Measurements from ENCODE around the gene RGS3.

RGS3 gene

GRCh38 chr9:113492343-113493202 is 29.0 kb downstream of the RGS3 start:
- no peak for DNase-seq

- DNase-seq: no peak
These were observed 29.6 kb downstream of the RGS3 start for GRCh38 chr9:113493203-113493520.

- no peak for DNase-seq
These were observed 32.0 kb downstream of the RGS3 start for GRCh38 chr9:113495526-113495925.

- DNase-seq: no peak
These were observed 33.5 kb downstream of the RGS3 start for GRCh38 chr9:113497051-113497450.

- no peak for DNase-seq
These were observed 35.8 kb downstream of the RGS3 start for GRCh38 chr9:113499153-113499875.

GRCh38 chr9:113499876-113500497 is 36.5 kb downstream of the RGS3 start:
- no peak for DNase-seq

GRCh38 chr9:113501129-113501686 is 37.7 kb downstream of the RGS3 start:
- DNase-seq: no peak

GRCh38 chr9:113501852-113502251 is 38.3 kb downstream of the RGS3 start:
- DNase-seq: no peak

GRCh38 chr9:113502427-113503034 is 39.0 kb downstream of the RGS3 start:
- no peak for DNase-seq

- DNase-seq: no peak
These were observed 39.6 kb downstream of the RGS3 start for GRCh38 chr9:113503131-113503541.

GRCh38 chr9:113503613-113504211 is 40.2 kb downstream of the RGS3 start:
- DNase-seq: no peak

- DNase-seq: no peak
These were observed 41.4 kb downstream of the RGS3 start for GRCh38 chr9:113504725-113505590.

- DNase-seq: no peak
These were observed 42.6 kb downstream of the RGS3 start for GRCh38 chr9:113506090-113506589.

- DNase-seq: no peak
These were observed 43.7 kb downstream of the RGS3 start for GRCh38 chr9:113507256-113507655.

GRCh38 chr9:113508111-113508749 is 44.7 kb downstream of the RGS3 start:
- no peak for DNase-seq

GRCh38 chr9:113509463-113509862 is 45.9 kb downstream of the RGS3 start:
- no peak for DNase-seq

- DNase-seq: no peak
These were observed 47.6 kb downstream of the RGS3 start for GRCh38 chr9:113511047-113511521.

- DNase-seq: no peak
These were observed 48.6 kb downstream of the RGS3 start for GRCh38 chr9:113511856-113512761.

GRCh38 chr9:113513111-113513510 is 49.6 kb downstream of the RGS3 start:
- no peak for DNase-seq

GRCh38 chr9:113513536-113513935 is 50.0 kb downstream of the RGS3 start:
- no peak for DNase-seq

Data from NCI-H748 treated with DMSO at 0.1 percent for 48 hours (cell line).